HPDE6-E6E7 (cell line): ENCODE results near the gene MOXD1.

ENCODE experiments used
- DNase-seq: peaks from one replicate; pipeline ENCODE4 v3.0.0; 2011; ENCODE audit warnings: missing footprints; ENCODE audit errors: extremely low spot score

Gene MOXD1

GRCh38 chr6:132399376-132400074 lies 1.8 kb downstream of the MOXD1 start:
- DNase-seq = no peak

DNA sequence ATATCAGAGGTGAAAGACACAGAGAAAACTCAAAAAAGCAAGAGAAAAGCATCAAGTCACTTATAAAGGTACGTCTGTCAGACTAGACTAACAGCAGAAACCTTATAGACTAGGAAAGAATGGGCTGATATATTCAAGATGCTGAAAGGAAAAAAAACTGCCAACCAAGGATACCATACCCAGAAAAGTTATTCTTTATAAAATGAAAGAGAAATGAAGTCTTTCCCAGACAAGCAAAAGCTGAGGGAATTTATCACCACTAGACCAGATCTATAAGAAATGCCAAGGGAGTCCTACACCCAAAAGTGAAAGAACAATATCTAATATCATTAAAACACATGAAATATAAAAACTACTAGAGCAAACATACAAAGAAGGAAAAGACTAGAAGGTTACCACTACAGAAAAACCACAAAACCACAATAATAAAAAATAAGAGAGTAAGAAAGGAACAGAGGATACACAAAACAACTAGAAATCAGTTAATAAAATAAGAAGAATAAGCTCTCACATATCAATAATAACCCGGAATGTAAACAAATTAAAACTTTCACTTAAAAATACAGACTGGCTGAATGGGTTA lies 6.2 kb downstream of the MOXD1 start:
- DNase-seq = no peak

DNA sequence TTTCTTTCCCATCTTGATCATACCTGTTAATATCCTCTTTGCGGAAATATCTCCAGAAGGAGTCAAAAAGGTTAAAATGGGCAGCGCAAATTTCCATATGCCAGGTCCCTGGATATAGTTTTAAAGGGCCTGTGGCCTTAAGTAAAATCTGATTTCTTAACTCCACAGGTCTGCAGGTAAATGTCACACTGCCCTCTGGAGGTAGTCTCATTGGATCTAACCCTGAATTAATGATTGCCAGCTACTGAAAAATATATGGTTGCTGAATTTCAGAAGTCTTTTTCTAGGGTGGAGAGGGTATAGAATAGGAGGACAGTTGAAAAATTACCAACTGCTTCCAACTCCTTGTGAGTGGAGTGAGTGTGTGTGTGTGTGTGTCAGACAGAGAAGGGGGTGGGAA lies 8.5 kb downstream of the MOXD1 start:
- no peak for DNase-seq

- no peak for DNase-seq
These were observed 9.0 kb downstream of the MOXD1 start for GRCh38 chr6:132392270-132392646.

GRCh38 chr6:132391391-132392269 lies 9.6 kb downstream of the MOXD1 start:
- DNase-seq = no peak

DNA sequence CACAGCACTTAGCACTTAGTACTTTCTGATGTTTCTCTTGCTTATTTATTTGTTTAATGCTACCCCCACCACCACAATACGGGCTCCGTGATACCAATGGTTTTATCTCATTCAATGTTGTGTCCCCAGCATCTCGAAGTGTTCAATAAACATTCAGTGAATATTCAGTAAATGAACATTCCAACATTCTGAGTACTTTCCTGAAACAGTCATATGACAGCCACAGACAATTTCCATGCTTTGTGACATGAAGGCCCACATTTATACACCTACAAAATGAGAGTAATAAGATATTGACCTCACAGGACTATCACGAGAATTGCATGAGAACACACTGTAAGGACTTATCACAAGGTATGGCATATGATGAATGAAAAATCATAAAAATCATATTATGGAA lies 10.8 kb downstream of the MOXD1 start:
- DNase-seq = no peak

DNA sequence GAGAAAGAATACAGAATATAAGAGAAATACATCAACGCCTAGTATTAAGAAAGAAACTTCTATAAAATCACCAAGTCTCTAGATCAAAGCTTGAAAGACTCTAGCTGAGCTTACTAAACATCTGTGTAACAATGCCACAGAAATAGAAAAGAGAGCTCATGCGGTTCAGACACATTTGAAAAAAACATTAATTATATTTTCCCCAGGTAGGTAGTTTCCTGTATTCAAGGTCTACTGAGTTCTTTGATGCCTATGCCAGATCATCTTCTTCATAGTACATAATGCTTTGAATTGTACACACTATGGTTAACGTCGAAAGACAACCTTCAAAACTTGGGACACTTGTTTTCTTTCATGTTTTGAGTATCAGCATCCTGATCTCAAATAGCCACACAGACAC lies 11.3 kb downstream of the MOXD1 start:
- no peak for DNase-seq

DNA sequence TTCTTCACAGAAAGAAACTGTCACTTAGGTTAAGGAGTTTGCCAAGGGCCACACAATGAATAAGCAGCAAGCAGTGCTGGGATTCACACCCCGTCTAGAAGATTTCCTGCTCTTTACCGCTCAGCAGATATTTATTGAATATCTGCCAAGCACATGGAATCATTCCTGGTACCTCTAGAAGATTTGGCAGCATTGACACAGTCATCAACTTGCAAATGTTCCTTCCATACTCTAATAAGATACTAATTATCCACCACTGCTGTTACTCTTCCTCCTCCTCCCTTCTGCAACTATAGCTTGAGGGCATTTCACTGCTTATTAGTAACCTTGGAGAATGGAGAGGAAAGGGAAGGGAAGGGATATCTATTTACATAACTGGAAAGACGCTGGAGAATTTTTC lies 13.0 kb downstream of the MOXD1 start:
- no peak for DNase-seq

DNA sequence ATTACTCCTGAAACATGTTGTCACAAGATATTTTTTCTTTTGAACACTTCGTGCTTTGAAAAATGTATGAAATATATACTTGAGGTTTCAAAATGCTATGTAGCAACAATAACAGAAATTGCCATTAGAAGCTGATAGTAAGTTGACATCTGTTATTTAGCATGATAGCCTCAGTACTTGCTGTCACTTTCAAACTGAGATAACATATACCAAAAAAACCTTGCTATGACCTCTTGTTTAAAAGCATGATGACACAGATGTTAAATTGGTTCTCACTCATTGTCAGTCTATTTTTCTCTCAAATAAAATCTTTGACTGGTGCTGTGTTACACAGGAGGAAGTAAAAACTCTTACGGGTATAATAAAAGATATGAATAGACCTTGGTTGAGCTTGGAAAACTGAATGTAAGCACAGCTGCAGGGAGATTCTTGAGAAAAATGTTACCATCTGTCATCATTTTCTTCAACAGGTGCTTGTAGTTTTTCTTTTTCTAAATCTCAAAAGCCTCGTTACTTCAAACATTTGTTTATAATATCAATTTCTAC lies 18.6 kb downstream of the MOXD1 start:
- DNase-seq = no peak

DNA sequence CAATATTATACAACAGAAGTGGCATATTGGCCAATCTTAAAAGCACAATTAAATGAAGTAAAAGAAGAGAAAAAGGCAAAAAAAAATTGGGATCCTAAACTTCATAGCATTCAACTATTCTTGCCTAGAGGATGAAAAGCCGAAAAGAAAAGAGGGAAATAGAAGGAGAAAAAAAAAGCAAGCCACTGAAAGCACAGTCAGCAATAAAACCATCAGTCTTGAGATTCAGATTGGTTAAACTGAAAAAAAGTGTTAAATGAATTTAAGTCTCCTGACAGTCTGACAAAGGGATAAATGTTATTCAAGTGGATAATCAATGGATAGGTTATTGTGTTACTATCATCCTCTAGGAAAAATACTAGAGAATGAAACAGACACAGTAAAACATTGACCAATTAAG lies 19.9 kb downstream of the MOXD1 start:
- no peak for DNase-seq

GRCh38 chr6:132380358-132381029 lies 20.8 kb downstream of the MOXD1 start:
- DNase-seq = no peak

DNA sequence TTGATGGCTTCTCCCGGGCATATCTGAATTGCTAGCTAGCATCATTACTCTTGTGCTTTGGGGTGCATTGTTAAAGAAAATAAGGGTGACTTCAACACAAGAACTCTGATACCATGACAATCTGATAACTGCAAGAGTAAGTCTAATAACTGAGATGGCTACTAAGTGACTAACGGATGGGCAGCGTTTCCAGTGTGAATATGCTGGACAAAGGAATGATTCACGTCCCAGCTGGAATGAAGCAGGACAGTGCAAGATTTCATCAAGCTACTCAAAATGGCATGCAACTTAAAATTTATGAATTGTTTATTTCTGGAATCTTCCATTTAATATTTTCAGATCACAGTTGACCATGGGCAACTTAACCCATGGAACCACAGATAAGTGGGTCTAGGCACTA lies 31.7 kb downstream of the MOXD1 start:
- DNase-seq = no peak

DNA sequence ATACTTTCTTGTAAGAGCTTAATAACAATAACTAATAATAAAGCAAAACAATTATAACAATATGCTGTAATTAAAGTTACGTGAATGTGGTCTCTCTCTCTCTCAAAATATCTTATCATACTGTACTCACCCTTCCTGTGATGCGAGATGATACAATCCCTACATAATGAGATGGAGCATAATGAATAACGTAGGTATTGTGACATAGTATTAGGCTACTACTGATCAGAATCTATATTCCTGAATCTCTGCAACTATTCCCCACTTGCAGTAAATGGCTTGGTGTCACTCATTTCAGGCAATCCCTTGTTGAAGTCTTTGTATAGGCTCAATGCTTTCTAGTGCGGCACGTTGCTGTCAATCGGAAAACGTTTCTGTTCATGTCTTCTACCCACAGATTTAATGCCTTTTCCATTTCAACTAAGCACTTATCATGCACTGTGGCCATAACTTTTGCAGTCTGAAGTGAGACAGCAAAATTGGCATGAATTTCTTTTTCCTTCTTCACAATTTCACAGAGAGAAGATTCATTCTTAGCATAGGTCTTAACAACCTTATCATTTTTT lies 32.3 kb downstream of the MOXD1 start:
- no peak for DNase-seq

DNA sequence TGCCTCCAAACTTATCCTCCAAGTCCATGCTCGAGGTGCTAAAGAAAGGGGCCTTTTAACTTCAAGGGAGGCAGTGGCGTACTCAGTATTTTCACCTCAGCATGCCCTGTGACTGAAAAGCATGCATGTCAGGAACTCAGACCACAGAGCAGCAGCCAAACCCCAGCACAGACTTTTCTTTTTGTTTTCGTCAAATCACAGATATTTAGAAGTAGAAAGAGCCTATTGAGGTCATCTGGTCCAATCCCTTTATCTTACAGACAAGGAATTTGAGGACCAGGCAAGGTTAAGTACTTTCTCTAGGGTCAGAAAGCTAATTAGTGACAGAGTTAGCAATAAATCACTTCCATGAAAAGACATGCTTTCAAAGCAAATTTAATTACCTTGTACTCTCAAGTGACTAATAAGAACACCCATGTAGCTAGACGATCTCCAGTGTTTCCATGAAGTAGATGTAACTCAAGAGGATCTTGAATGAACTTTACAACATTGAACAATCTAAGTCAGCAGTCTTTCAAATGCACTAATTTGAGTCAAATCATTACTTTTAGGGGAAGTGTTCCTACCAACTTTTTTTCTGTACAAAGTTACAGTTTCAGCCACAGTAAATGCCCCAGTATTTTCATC lies 35.9 kb downstream of the MOXD1 start:
- no peak for DNase-seq

DNA sequence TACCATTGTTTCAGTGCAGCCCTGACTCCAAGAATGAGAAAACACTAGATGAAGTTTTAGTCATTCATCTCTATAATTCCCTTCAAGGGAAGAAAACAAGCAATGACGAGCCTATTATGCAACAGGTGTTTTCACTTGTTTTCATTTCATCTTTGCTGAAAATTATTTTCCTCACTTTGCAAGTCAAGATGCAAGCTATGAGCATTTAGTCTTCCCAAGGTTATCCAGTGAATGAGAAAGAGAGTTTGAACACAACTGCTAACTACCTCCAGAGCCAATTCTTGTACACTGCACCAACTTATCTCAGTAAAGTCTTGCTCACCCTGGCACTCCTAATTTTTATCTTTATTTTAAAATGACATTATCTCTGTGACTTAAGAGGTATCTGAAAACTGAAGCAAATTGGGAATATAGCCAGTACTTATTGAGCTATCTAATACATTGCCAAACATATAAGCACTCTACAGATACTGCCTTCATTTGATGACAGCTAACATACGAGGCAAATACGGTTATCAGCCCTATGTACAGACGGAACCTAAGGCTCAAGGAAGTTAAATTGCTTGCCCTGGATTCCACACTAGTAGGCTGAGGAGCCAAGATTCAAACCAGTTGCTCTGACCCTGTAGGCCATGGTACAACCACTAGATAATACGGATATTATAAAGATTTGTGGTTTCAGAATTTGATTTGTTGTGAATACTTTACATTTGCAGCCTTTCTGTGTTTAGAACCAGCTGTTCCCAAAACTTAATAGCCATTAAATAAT lies 36.8 kb downstream of the MOXD1 start:
- DNase-seq = no peak

- no peak for DNase-seq
These were observed 38.7 kb downstream of the MOXD1 start for GRCh38 chr6:132362442-132363185.

DNA sequence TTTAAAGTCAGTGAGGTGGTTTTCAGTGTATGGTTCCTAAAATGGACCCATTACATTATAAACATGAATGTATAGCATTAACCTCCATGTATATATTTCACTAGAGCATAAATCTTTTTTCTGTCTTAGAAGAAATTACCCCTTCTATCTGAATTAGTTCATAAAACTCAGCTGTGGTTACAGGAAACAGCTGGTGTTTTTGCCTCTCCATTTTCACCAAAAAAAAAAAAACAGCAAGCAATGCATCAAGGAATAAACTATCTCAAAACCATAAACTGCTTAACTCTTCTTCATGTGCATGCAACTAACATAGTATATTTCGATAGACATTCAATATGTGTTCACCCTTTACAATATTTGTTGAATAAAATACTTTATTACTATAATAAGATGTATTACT lies 40.2 kb downstream of the MOXD1 start:
- DNase-seq = no peak

GRCh38 chr6:132359886-132360285 lies 41.4 kb downstream of the MOXD1 start:
- no peak for DNase-seq

- DNase-seq = no peak
These were observed 44.2 kb downstream of the MOXD1 start for GRCh38 chr6:132357120-132357519.
